GM21360 (cell line): ENCODE data around the gene THAP7.
"Not testable (repeated sequence)": the region's sequence is repeated elsewhere in the genome, so short reads cannot be mapped to it uniquely, and the experiment has no call there.

Experiments
- ATAC-seq: cut with Tn5 transposase; IDR thresholded peaks from one replicate; pipeline ENCODE4 v1.9.1; 2021; ENCODE audit warnings: mild to moderate bottlenecking, moderate library complexity; ENCODE audit not compliant: unreplicated experiment

Gene THAP7

DNA sequence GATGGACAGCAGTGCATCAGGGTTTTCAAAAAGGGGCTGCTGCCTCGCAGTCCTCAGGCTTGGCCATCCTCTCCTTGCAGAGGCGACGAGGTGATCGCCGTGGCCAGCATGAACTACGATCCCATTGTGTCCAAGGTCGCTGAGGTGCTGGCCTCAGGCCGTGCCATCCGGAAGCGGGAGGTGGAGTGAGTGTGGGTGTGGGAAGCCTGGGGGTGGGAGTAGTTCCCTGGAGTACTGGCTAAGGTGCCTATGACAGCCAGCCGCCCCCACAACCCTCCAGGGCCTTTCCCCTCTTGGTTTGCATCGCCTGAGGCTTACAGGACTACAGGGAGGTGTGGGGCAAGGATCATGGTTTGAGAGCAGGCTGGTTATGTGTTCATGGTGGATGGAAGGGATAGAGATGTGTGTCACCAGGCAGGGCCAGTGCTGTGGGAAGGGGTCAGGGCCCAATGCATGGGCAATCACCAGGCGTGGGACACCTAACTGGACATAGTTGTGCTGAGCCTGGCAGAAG is 21.9 kb downstream of the THAP7 start:
- no peak for ATAC-seq

- no peak for ATAC-seq
Measured at GRCh38 chr22:20979243-20979809, 22.6 kb downstream of the THAP7 start.

DNA sequence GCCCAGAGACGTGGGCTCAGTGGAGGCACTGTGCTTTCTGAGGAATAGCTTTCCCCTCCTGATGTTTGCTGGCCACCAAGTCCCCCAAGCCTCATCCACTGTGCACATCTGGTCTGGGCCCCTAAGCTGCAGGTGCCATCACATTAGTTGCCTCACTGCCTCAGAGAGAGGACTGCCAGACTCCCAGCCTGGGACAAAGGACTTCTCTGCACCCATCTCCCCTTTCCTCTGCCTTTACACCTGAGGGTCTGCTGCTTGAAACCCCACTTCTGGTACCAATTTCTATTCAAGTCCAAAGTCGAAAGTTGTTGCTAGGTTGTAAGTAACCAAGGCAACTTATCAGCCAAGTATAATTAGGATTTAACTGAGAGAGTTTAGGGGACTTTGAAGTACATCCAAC is 23.5 kb downstream of the THAP7 start:
- no peak for ATAC-seq

- no peak for ATAC-seq
Measured at GRCh38 chr22:20977516-20978170, 24.3 kb downstream of the THAP7 start.

DNA sequence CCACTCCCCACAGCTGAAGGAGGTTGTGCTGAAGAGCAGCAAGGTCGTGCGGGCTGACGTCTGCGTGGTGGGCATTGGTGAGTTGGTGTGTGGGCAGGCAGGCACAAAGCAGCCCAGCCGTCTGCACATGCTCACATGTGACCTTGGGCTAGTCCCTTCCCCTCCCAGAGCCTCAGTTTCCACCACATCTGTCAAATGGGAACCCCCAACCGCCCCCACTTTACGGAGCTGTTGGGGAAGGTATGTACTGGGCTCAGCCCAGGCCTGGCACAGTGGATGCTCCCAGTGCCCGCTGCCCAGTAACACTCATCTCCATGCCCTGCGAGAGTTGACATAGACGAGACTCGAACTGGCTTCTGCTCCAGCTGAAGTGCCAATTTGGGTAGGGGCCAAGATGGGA is 24.9 kb downstream of the THAP7 start:
- ATAC-seq: no peak

- ATAC-seq: no peak
Measured at GRCh38 chr22:20976291-20976877, 25.5 kb downstream of the THAP7 start.

DNA sequence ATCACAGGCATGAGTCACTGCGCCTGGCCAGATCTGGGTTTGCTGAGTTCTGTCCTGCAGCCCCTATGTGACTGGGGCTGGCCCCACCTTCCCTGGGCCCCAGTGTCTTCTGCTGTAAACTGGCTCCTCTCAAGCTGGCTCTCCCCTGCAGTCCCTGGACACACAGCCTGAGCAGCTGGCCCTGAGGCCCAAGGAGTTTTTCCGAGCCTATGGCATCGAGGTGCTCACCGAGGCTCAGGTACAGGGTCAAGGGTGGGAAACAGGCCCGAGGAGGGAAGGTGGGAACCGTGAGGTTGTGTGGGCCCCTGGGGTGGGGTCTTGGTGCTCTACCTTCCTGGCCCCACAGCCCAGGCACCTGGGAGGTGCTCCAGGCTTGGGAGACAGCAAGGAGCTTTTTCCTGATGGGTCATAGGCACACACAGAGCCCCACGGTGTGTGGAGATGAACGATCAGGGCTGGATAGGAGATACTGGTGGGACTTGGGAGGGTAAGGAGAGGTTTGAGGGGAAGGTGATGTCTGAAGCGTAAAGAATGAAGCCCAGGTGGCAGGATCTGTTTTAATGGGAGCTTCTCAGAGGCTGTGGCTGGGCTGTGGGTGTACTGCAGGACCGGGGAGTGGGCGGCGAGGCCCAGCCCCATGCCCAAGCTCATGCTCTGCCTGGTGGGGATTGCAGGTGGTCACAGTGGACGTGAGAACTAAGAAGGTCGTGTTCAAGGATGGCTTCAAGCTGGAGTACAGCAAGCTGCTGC is 26.2 kb downstream of the THAP7 start:
- no peak for ATAC-seq

DNA sequence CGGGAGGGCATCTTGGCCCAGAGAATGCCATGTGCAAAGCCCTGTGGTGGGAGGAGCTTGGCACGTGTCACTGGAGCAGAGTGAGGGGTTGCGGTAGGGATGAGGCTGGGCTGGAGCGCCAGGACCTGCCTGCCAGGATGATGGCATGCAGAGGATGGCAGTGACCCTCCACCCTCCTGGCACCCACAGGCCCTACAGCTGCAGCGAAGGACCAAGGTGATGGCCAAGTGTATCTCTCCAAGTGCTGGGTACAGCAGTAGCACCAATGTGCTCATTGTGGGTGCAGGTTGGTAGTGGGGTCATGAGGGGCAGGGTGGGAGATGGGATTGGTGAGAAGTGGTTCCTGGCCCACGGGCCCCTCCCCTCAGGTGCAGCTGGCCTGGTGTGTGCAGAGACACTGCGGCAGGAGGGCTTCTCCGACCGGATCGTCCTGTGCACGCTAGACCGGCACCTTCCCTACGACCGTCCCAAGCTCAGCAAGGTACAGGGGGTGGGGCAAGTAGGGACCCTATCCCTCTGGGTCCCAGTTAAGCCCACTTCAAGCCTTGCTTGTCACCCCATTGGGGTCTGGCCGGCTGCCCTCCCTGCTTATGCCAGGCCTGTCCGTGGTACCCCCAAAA is 27.5 kb downstream of the THAP7 start:
- no peak for ATAC-seq

- ATAC-seq: no peak
Measured at GRCh38 chr22:20973634-20974286, 28.2 kb downstream of the THAP7 start.

DNA sequence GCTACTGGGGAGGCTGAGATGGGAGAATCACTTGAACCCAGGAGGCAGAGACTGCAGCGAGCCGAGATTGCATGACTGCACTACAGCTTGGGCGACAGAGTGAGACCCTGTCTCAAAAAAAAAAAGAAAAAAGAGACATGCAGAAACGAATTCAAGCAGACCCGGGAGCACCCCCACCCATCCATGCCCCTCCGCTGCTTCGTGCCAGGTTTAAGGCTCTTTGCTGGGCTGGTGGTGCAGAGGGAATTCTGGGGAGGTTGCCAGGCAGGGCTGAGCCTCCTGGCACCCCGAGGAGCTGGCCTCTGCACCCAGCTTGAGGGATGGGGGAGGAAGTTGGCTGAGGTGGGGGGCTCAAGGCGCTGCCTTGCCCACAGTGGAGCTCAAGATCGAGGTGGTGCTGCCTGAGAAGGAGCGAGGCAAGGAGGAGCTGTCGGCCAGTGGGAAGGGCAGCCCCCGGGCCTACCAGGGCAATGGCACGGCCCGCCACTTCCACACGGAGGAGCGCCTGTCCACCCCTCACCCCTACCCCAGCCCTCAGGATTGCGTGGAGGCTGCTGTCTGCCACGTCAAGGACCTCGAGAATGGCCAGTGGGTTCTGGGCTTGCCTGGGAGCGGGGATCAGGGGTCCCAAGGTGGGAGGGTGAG is 28.9 kb downstream of the THAP7 start:
- no peak for ATAC-seq

GRCh38 chr22:20972014-20972694 is 29.8 kb downstream of the THAP7 start:
- not testable (repeated sequence) for ATAC-seq

DNA sequence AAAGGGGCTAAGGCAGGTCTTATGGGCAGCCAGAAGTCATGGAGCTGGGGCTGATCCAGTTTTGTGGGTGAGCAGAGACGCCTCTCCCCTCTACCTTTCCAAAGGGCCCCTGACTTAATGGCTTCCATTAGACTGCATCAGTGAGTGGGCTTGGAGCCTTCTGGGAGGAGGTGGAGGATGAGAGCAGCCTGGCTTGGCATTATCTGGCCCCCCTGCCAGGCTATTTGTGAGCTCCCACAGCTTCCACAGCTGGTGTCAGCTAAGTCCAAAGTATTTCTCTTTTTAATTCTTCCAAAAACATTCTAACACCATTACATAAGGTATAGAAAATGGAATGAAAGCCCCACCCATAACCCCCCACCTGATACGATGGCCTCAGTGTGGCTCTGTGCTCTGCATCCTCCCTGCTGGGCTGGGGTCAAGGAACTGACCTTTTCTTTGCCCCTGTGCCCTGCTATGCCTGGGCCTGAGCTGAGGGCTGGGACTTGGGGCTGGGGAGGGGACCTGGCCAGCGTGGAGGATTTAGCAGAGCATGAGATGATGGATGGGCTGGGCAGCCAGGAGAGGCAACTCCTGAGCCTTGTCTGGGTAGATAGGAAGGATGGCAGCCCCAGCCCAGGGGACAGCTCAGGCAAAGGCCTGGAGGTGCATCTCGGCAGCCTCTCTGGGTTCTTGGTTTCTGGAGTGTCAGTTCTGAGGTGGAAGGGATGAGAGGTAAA is 30.8 kb downstream of the THAP7 start:
- ATAC-seq: no peak

GRCh38 chr22:20968281-20968977 is 33.5 kb downstream of the THAP7 start:
- no peak for ATAC-seq

- no peak for ATAC-seq
Measured at GRCh38 chr22:20967697-20968211, 34.2 kb downstream of the THAP7 start.

DNA sequence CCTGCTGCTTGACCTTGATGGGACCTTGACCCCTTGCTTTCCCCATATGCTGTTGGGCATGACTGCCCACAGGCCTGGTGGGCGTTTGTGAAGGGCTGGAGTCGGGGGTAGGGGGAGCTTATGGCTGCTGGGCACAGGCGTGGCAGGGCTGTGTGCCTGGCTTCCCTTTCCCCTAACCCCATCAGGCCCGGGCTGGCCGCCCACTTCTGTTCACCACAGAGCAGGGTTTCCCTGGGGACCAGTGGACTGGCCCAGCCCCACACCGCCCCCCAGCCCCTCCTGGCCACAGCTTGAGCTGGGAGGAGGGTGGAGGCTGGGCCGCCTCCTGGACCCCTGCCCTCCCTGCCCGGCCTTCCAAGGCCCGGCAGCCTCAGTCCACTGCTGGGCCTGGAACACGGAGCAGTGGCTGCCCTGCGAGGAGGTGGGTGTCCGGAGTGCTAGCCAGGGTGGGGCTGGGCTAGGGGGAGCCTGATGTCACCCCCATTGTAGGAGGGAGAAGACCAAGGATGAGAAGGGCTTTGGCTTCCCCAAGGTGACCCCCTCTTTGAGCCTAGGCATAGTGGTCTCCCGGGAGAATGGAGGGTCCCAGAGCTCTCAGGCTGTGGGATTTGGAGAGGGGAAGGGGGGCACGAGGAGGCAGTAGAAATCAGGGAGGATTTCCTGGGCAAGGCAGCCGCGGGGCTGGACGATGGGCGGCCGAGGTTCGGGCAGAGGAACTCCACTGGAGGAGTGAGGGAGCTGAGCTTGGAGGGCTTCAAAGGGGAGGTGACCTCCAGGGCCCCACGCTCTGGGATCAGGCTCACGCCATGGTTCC is 34.8 kb downstream of the THAP7 start, which contains the start of gene AIFM3:
AIFM3 (plus strand) TSS at position 373 of the 814 bp plus-strand sequence. CDS start 690 bp downstream, outside the sequence.
- no peak for ATAC-seq

GRCh38 chr22:20965888-20966855 is 35.7 kb downstream of the THAP7 start:
- ATAC-seq: no peak
